K562 (cell line): ENCODE data around the gene UBE3B. TPM values are rescaled to one million over a fixed set of nuclear protein-coding genes. Genes with fewer than 3 reads are reported as not detected.

ENCODE experiments used
- ARID4B ChIP-seq: sonication (generic); formaldehyde crosslinking; IDR thresholded peaks from 2 replicates; pipeline ENCODE4 v1.8.0; 2022; ENCODE audit warnings: mild to moderate bottlenecking, missing genetic modification reagents
- ATF6 ChIP-seq: sonication (generic); formaldehyde crosslinking; IDR thresholded peaks from 2 replicates; pipeline ENCODE4 v1.4.0; 2020; ENCODE audit warnings: mild to moderate bottlenecking, missing genetic modification reagents
- CBX5 ChIP-seq: IDR thresholded peaks from 2 replicates; pipeline ENCODE4 v1.6.1; 2014; ENCODE audit warnings: low read depth, borderline replicate concordance
- GMEB1 ChIP-seq: fragments of 250-450 bp; sonication (Bioruptor Pico); IDR thresholded peaks from 2 replicates; pipeline ENCODE4 v1.4.0; 2020; ENCODE audit warnings: mild to moderate bottlenecking
- HDAC8 ChIP-seq: fragments of 450-650 bp; IDR thresholded peaks from 2 replicates; pipeline ENCODE4 v1.6.1; 2016; ENCODE audit warnings: mild to moderate bottlenecking, missing genetic modification characterization, moderate library complexity, missing compliant biosample characterization
- HOMEZ ChIP-seq: fragments of 250-450 bp; sonication (Bioruptor Pico); IDR thresholded peaks from 2 replicates; pipeline ENCODE4 v1.4.0; 2020; ENCODE audit warnings: mild to moderate bottlenecking, moderate library complexity
- MEIS2 ChIP-seq: fragments of 450-650 bp; IDR thresholded peaks from 2 replicates; pipeline ENCODE4 v1.6.1; 2014; ENCODE audit warnings: mild to moderate bottlenecking; ENCODE audit not compliant: partially characterized antibody
- NR3C1 ChIP-seq: sonication (generic); formaldehyde crosslinking; IDR thresholded peaks from 2 replicates; pipeline ENCODE4 v1.8.1; 2022; ENCODE audit warnings: missing genetic modification reagents
- POLR2AphosphoS5 ChIP-seq: IDR thresholded peaks from 2 replicates; pipeline ENCODE4 v1.6.1; 2011; ENCODE audit warnings: mild to moderate bottlenecking, low read depth, low read length, moderate library complexity; ENCODE audit not compliant: control insufficient read depth, insufficient read depth
- RFX5 ChIP-seq: IDR thresholded peaks from 2 replicates; pipeline ENCODE4 v1.6.1; 2011; ENCODE audit warnings: low read depth, mild to moderate bottlenecking, improper control_type of control experiment, low read length
- RUNX1 ChIP-seq: sonication (generic); IDR thresholded peaks from 2 replicates; pipeline ENCODE4 v1.6.1; 2016; ENCODE audit warnings: antibody characterized with exemption, low read depth
- TRIM28 ChIP-seq: fragments of 450-650 bp; IDR thresholded peaks from 2 replicates; pipeline ENCODE4 v1.6.1; 2017
- ZFP91 ChIP-seq: sonication (generic); formaldehyde crosslinking; IDR thresholded peaks from 2 replicates; pipeline ENCODE4 v1.8.0; 2022; ENCODE audit warnings: mild to moderate bottlenecking, missing genetic modification reagents
- ZNF507 ChIP-seq: conservative IDR thresholded peaks from 2 replicates; pipeline ENCODE4 v1.6.1; 2017; ENCODE audit warnings: missing genetic modification characterization, missing compliant biosample characterization
- polyA plus RNA-seq, 8 experiments: library from polyadenylated mRNA; depleted of rRNA in 4 of 8; stranded (reverse) in 5 of 8; unstranded in 3 of 8; fragments of >200 nt; fragmentation: Nextera tagmentation in 2 of 8; fragmentation: Illumina TruSeq in 1 of 8; extraction: Ambion mirVana in 2 of 8; extraction: Trizol in 1 of 8; gene quantifications; 2 replicates each; pipeline versions ENCODE4 v1.2.1 to v1.2.3, GENCODE V29; 2011 to 2014; ENCODE audit warnings: inconsistent platforms in 1 of 8, missing spikeins in 1 of 8
- total RNA-seq, 7 experiments: library from RNA; depleted of rRNA in 6 of 7; stranded (reverse); fragments of >200 nt in 6 of 7; fragmentation: Illumina TruSeq in 2 of 7; extraction: Trizol in 2 of 7; gene quantifications; 2 replicates each; pipeline versions ENCODE4 v1.2.1 to v1.2.3, GENCODE V29; 2011 to 2021; ENCODE audit warnings: low replicate concordance in 1 of 7

The UBE3B gene
- total and polyA plus RNA-seq, 9 of the 15 experiments (the other 6 are each of a cell fraction or from before 2014, with no cell fraction given) = 7.6 to 23.6 (median 15.5) TPM

- TF ChIP-seq ZFP91 (CRISPR knock-in tag) (no peak), POLR2AphosphoS5 (peak; percentile 43; the same call in 1 of the 2 replicates), CBX5 (no peak), GMEB1 (CRISPR knock-in tag) (peak; percentile 90), ZNF507 (no peak), HOMEZ (CRISPR knock-in tag) (no peak), ATF6 (CRISPR knock-in tag) (peak; percentile 70; the same call in 1 of the 2 replicates), ARID4B (CRISPR knock-in tag) (peak; percentile 93), TRIM28 (peak; percentile 27; the same call in 1 of the 2 replicates), RUNX1 (no peak), NR3C1 (CRISPR knock-in tag) (peak; percentile 41; the same call in 1 of the 2 replicates), HDAC8 (tag) (peak; percentile 80), MEIS2 (peak; percentile 57), RFX5 (peak; percentile 53; the same call in 1 of the 2 replicates)
Measured at GRCh38 chr12:109573029-109573913, 95.8 kb downstream of the UBE3B start, which contains the start of the genes MMAB and MVK (continued).
